ENCODE measurements around the gene LIN9. TPM values are rescaled to one million over a fixed set of nuclear protein-coding genes. Genes with fewer than 3 reads are reported as not detected.

Gene LIN9
- total and polyA plus RNA-seq, 2 of the 8 experiments (the other 6 are each of a cell fraction or from before 2014, with no cell fraction given) = 5.6 to 12.6 TPM

DNA sequence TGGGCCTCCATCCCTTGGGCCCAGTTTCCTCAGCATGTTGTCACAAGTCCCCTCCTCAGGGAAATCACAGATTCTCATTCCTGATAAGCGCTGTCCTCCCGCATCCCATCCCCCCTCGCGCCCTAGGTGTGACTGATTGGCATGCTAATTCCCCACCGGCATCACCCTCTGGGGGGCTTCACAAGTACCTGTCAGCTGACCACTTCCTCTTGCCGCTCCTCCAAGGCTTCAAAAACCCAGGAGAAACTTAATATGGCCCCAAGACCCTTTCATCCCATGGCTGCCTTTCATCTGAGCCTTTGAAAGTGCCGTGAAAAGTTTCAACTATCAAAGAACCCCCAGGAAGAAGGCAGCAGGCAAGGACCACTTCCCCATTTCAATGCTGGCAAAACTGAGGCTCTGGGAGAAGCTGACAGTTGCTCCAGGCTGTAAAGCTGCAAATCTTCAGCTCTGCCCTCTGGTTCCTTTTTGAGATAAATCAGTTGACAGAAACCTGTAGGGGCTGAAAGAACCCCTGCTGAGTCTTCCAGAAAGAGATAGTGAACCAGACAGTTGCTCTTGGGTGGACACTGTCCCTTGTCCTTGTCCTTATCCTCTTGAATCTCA lies 98.3 kb downstream of the LIN9 start:
- Histone ChIP-seq H2BK5ac (ENCODE audit: low read depth, low read length) (peak overlapping the region; percentile 71; the same call in 1 of the 2 replicates), H2BK20ac (ENCODE audit: low read length) (peak overlapping the region; percentile 66; the same call in 1 of the 2 replicates), H3K9ac (replicated peaks in 1 of 4; ENCODE audit: extremely low read depth in 1 of 4, low read depth in 3 of 4, low read length in 3 of 4) (no peak overlapping the region), H2AK5ac (ENCODE audit: low read depth, low read length) (no peak overlapping the region), H3K18ac (ENCODE audit: extremely low read depth, low read length) (0 out of 2 replicates have a peak overlapping the region, but pooled peaks have one; percentile 20), H2BK15ac (ENCODE audit: low read length) (0 out of 2 replicates have a peak overlapping the region, but pooled peaks have one; percentile 20), H3K79me1 (ENCODE audit: low read depth, low read length) (no peaks in the 10 kb centered on the region), H4K8ac (ENCODE audit: extremely low read depth, insufficient read depth, low read length) (no peak overlapping the region), H3K27me3 (replicated peaks in 1 of 4; ENCODE audit: control insufficient read depth in 3 of 4, extremely low read depth in 1 of 4, insufficient read depth in 3 of 4, low read length in 3 of 4) (peaks cover 0 to 4% (median 1%) of the 10 kb centered on the region in 4 experiments; a peak in 2 of 7 replicates), H4K20me1 (replicated peaks in 1 of 2; ENCODE audit: control insufficient read depth in 1 of 2, insufficient read depth in 2 of 2, low read length in 2 of 2) (no peaks in the 10 kb centered on the region), H3K27ac (ENCODE audit: low read depth, low read length) (no peak overlapping the region), H3K23ac (ENCODE audit: insufficient read length) (no peak overlapping the region), H3K4me3 (ENCODE audit: extremely low read depth in 1 of 4, insufficient read depth in 2 of 4, low read depth in 3 of 4, low read length in 4 of 4) (peak overlapping the region in 2 of 4 experiments; percentile 7 to 20; a peak in 2 of 8 replicates), H3K14ac (ENCODE audit: insufficient read length) (no peak overlapping the region), H3K79me2 (ENCODE audit: control insufficient read depth in 1 of 2, insufficient read depth in 2 of 2, low read length in 2 of 2) (no peaks in the 10 kb centered on the region), H3K4me2 (ENCODE audit: insufficient read depth in 1 of 2, low read depth in 2 of 2, low read length in 2 of 2) (peak overlapping the region; percentile 43 to 53; a peak in 3 of 4 replicates), H3K4ac (replicated peaks; ENCODE audit: insufficient read length, low read depth, low read length) (no peak overlapping the region), H2BK12ac (ENCODE audit: low read depth, low read length) (peak overlapping the region; percentile 97; the same call in 1 of the 2 replicates), H3K36me3 (ENCODE audit: control insufficient read depth in 2 of 4, insufficient read depth in 4 of 4, low read length in 3 of 4) (no peaks in the 10 kb centered on the region), H3K9me3 (ENCODE audit: insufficient read depth in 2 of 2, low read depth in 1 of 2, low read length in 1 of 2) (no peaks in the 10 kb centered on the region), H3K56ac (replicated peaks; ENCODE audit: insufficient read length, low read depth, low read length) (no peak overlapping the region), H4K5ac (ENCODE audit: insufficient read length, low read depth, low read length) (no peak overlapping the region), H4K91ac (replicated peaks; ENCODE audit: insufficient read length, low read length) (peak overlapping the region; percentile 3), H2AFZ (ENCODE audit: low read length) (no peak overlapping the region), H3K23me2 (ENCODE audit: low read depth, low read length) (no peaks in the 10 kb centered on the region), H3K4me1 (replicated peaks in 1 of 4; ENCODE audit: control insufficient read depth in 3 of 4, insufficient read depth in 4 of 4, low read length in 3 of 4) (peaks cover 2 to 19% (median 8%) of the 10 kb centered on the region in 4 experiments), H2BK120ac (replicated peaks; ENCODE audit: low read depth, low read length) (no peak overlapping the region)
- POLR2A ChIA-PET (ENCODE audit: partially characterized antibody) = interaction anchor here (0.7 to 1.5 kb wide), 3 partner anchors 9 to 87 kb away, joined by 3 to 4 read pairs (median 3); partner anchors contain the start of gene MIXL1
- FAIRE-seq = no peak
- 24% methylated on average over 7 of the region's 7 CpGs; no CpG with 5 or more reads in 1 of the 2 experiments for WGBS, 2 experiments (ENCODE audit: extremely low coverage in 1 of 2, insufficient coverage in 1 of 2, insufficient read length in 1 of 2, insufficient replicate concordance in 2 of 2, low coverage in 1 of 2, low lambda C conversion rate in 2 of 2, missing lambda C conversion rate in 1 of 2)
- CTCF ChIA-PET (ENCODE audit: partially characterized antibody) = interaction anchor here (0.9 to 6.3 kb wide), 9 partner anchors 10 to 115 kb away, joined by 3 to 39 read pairs (median 6); partner anchors contain the start of gene MIXL1
- DNase-seq (ENCODE audit: low read depth in 1 of 2, low spot score in 2 of 2) = no peak
- TF ChIP-seq, protein P1, sequence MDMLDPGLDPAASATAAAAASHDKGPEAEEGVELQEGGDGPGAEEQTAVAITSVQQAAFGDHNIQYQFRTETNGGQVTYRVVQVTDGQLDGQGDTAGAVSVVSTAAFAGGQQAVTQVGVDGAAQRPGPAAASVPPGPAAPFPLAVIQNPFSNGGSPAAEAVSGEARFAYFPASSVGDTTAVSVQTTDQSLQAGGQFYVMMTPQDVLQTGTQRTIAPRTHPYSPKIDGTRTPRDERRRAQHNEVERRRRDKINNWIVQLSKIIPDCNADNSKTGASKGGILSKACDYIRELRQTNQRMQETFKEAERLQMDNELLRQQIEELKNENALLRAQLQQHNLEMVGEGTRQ (IDR thresholded peaks at IDR 0.05; ENCODE audit: low read length) = peak; percentile 27; the same call in 1 of the 2 replicates
- peak; percentile 95; the same call in 1 of the 2 replicates for TF ChIP-seq KDM1A (IDR thresholded peaks at IDR 0.05; ENCODE audit: borderline replicate concordance, low read length)
- 0 out of 2 replicates have a peak, but pooled peaks have one; percentile 10 for TF ChIP-seq SP1 (IDR thresholded peaks at IDR 0.05; ENCODE audit: low read depth, low read length)
- TF ChIP-seq, protein P2, sequence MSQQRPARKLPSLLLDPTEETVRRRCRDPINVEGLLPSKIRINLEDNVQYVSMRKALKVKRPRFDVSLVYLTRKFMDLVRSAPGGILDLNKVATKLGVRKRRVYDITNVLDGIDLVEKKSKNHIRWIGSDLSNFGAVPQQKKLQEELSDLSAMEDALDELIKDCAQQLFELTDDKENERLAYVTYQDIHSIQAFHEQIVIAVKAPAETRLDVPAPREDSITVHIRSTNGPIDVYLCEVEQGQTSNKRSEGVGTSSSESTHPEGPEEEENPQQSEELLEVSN (IDR thresholded peaks at IDR 0.05) = peak; percentile 45; the same call in 1 of the 2 replicates
- TF ChIP-seq MAFK (IDR thresholded peaks at IDR 0.05; ENCODE audit: low read depth, low read length) = no peak
- no peak for TF ChIP-seq POU5F1 (IDR thresholded peaks at IDR 0.05; ENCODE audit: low read depth, low read length)
- peak in 1 of 2 experiments; percentile 88; a peak in 2 of 4 replicates for TF ChIP-seq HDAC2 (IDR thresholded peaks at IDR 0.05; ENCODE audit: borderline replicate concordance in 1 of 2, low read depth in 2 of 2, low read length in 2 of 2)
- no peak for TF ChIP-seq PHF8 (conservative IDR thresholded peaks at IDR 0.05; ENCODE audit: low read depth, low read length)
- no peak for TF ChIP-seq CBX8 (IDR thresholded peaks at IDR 0.05; ENCODE audit: borderline replicate concordance, low read depth, low read length)

All from H1 (cell line).